K562 (cell line): ENCODE measurements around the gene GDPD2. TPM values are rescaled to one million over a fixed set of nuclear protein-coding genes. Genes with fewer than 3 reads are reported as not detected.

Experiments
- CTCF ChIP-seq, 3 experiments: IDR thresholded peaks in 2 of 3; conservative IDR thresholded peaks in 1 of 3; 2 replicates each; pipeline ENCODE4 v1.5.1; 2011 to 2012; ENCODE audit warnings: low read length in 3 of 3, mild to moderate bottlenecking in 3 of 3, control low read depth in 2 of 3, improper control_type of control experiment in 1 of 3, inconsistent platforms in 1 of 3, low read depth in 1 of 3, mixed read lengths in 1 of 3, moderate library complexity in 1 of 3; ENCODE audit not compliant: insufficient read depth in 2 of 3
- L3MBTL2 ChIP-seq: fragments of 450-650 bp; IDR thresholded peaks from 2 replicates; pipeline ENCODE4 v1.6.1; 2016; ENCODE audit warnings: mild to moderate bottlenecking, moderate library complexity
- NRF1 ChIP-seq, 2 experiments: fragments of 450-650 bp; IDR thresholded peaks in 1 of 2; conservative IDR thresholded peaks in 1 of 2; 2 replicates each; pipeline ENCODE4 v1.6.1; 2014; ENCODE audit warnings: mild to moderate bottlenecking in 2 of 2
- RAD21 ChIP-seq, 2 experiments: fragments of 250-450 bp in 1 of 2; fragments of 450-650 bp in 1 of 2; sonication (Bioruptor Pico) in 1 of 2; formaldehyde crosslinking in 1 of 2; IDR thresholded peaks in 1 of 2; conservative IDR thresholded peaks in 1 of 2; 2 replicates each; pipeline versions ENCODE4 v1.4.0 to v1.8.0; 2020 to 2022; ENCODE audit warnings: mild to moderate bottlenecking in 2 of 2, moderate library complexity in 1 of 2
- SMAD2 ChIP-seq: fragments of 150-350 bp; IDR thresholded peaks from 2 replicates; pipeline ENCODE4 v1.6.1; 2014; ENCODE audit warnings: low read depth, mild to moderate bottlenecking, low read length
- SMARCC2 ChIP-seq: fragments of 450-650 bp; IDR thresholded peaks from 2 replicates; pipeline ENCODE4 v1.6.1; 2017; ENCODE audit warnings: antibody characterized with exemption, moderate library complexity, mild to moderate bottlenecking, low read depth
- TAF15 ChIP-seq: fragments of 200-400 bp; formaldehyde crosslinking; IDR thresholded peaks from 2 replicates; pipeline ENCODE4 v1.6.1; 2017; ENCODE audit warnings: mild to moderate bottlenecking, low read depth, low read length, moderate library complexity
- VEZF1 ChIP-seq: fragments of 200-800 bp; sonication (Bioruptor generic); IDR thresholded peaks from 2 replicates; pipeline ENCODE4 v1.6.1; 2017; ENCODE audit warnings: missing genetic modification characterization, missing compliant biosample characterization
- XRCC3 ChIP-seq: fragments of 450-650 bp; IDR thresholded peaks from 2 replicates; pipeline ENCODE4 v1.6.1; 2017; ENCODE audit warnings: mild to moderate bottlenecking, moderate library complexity
- ZNF347 ChIP-seq: fragments of 450-650 bp; formaldehyde crosslinking; IDR thresholded peaks from 2 replicates; pipeline ENCODE4 v1.4.0; 2020; ENCODE audit warnings: low read depth, mild to moderate bottlenecking, moderate library complexity
- ZNF75A ChIP-seq: fragments of 450-650 bp; formaldehyde crosslinking; IDR thresholded peaks from 2 replicates; pipeline ENCODE4 v1.4.0; 2020; ENCODE audit warnings: mild to moderate bottlenecking
- polyA plus RNA-seq, 8 experiments: library from polyadenylated mRNA; depleted of rRNA in 4 of 8; stranded (reverse) in 5 of 8; unstranded in 3 of 8; fragments of >200 nt; fragmentation: Nextera tagmentation in 2 of 8; fragmentation: Illumina TruSeq in 1 of 8; extraction: Ambion mirVana in 2 of 8; extraction: Trizol in 1 of 8; gene quantifications; 2 replicates each; pipeline versions ENCODE4 v1.2.1 to v1.2.3, GENCODE V29; 2011 to 2014; ENCODE audit warnings: inconsistent platforms in 1 of 8, missing spikeins in 1 of 8
- total RNA-seq, 7 experiments: library from RNA; depleted of rRNA in 6 of 7; stranded (reverse); fragments of >200 nt in 6 of 7; fragmentation: Illumina TruSeq in 2 of 7; extraction: Trizol in 2 of 7; gene quantifications; 2 replicates each; pipeline versions ENCODE4 v1.2.1 to v1.2.3, GENCODE V29; 2011 to 2021; ENCODE audit warnings: low replicate concordance in 1 of 7

GDPD2 gene
- total and polyA plus RNA-seq, 9 of the 15 experiments (the other 6 are each of a cell fraction or from before 2014, with no cell fraction given): not detected

- TF ChIP-seq VEZF1 (CRISPR knock-in tag) (0 out of 2 replicates have a peak, but pooled peaks have one; percentile 30), SMAD2 (no peak), ZNF347 (CRISPR knock-in tag) (no peak), ZNF75A (CRISPR knock-in tag) (no peak), XRCC3 (no peak), RAD21 (CRISPR knock-in tag; conservative IDR thresholded peaks at IDR 0.05 in 1 of 2, IDR thresholded peaks at IDR 0.05 in 1 of 2) (peak; percentile 5 to 34; a peak in 1 of 4 replicates), CTCF (IDR thresholded peaks at IDR 0.05 in 2 of 3, conservative IDR thresholded peaks at IDR 0.05 in 1 of 3; ENCODE audit: insufficient read depth in 2 of 3, low read depth in 1 of 3, low read length in 3 of 3) (peak; percentile 64 to 74 (median 66)), TAF15 (no peak), NRF1 (conservative IDR thresholded peaks at IDR 0.05 in 1 of 2, IDR thresholded peaks at IDR 0.05 in 1 of 2) (peak in 1 of 2 experiments; percentile 53; a peak in 2 of 4 replicates), L3MBTL2 (peak; percentile 32; the same call in 1 of the 2 replicates), SMARCC2 (no peak)
Measured at GRCh38 chrX:70452143-70452733, 29.1 kb downstream of the GDPD2 start (continued).
